ENCODE measurements around the gene TSR3.

The TSR3 gene

GRCh38 chr16:1377406-1378010 lies 25.8 kb upstream of the TSR3 start:
- no peak for DNase-seq (ENCODE audit: low spot score)

- DNase-seq (ENCODE audit: low spot score), result no peak
Measured at GRCh38 chr16:1375741-1376410, 24.2 kb upstream of the TSR3 start.

DNA sequence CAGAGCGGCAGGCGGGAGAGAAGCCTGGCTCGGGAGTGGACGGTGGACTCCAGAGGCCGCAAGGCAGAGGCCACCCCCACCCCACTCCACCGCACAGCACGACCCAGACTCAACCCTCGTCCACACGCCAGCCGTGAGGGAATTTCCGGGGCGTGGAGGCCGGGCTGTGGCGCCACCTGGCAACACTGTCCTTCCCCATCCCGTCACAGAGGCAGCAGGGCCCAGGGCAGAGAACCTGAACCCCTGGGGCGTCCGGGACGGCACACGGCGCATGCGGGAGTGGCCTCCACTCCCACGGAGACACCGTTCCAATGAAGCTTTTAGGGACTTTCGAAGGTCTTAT lies 23.6 kb upstream of the TSR3 start:
- no peak for DNase-seq (ENCODE audit: low spot score)

GRCh38 chr16:1374418-1375297 lies 23.0 kb upstream of the TSR3 start:
- DNase-seq (ENCODE audit: low spot score), result no peak

DNA sequence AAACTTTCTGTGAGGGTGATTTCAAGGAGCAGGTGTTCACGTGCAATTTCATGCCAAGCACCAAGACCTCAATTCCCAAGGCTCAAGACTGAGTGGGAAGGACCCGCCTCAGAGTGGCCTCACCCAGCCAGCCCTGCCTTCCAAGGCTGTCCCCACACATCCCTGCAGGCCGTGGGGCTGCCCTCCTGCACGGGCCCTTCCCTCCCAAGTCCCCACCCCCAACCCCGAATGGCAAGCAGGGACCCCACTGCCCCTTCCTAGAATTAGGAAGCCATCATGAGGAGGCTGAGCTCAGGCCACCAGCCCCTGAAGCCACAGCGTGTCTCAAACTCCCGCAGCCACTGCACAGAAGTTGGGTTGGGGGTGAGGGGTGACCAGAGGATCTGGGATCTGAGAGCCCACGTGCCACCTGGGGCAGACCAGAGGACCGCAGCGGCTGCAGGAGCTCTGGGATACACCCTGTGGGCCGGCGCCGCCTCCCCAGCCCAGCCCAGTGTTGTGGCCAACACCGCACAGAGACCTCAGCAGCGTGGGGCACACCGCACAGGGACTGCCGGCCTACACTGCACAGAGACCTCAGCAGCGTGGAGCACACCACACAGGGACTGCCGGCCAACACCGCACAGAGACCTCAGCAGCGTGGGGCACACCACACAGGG lies 20.7 kb upstream of the TSR3 start:
- DNase-seq (ENCODE audit: low spot score), result no peak

DNA sequence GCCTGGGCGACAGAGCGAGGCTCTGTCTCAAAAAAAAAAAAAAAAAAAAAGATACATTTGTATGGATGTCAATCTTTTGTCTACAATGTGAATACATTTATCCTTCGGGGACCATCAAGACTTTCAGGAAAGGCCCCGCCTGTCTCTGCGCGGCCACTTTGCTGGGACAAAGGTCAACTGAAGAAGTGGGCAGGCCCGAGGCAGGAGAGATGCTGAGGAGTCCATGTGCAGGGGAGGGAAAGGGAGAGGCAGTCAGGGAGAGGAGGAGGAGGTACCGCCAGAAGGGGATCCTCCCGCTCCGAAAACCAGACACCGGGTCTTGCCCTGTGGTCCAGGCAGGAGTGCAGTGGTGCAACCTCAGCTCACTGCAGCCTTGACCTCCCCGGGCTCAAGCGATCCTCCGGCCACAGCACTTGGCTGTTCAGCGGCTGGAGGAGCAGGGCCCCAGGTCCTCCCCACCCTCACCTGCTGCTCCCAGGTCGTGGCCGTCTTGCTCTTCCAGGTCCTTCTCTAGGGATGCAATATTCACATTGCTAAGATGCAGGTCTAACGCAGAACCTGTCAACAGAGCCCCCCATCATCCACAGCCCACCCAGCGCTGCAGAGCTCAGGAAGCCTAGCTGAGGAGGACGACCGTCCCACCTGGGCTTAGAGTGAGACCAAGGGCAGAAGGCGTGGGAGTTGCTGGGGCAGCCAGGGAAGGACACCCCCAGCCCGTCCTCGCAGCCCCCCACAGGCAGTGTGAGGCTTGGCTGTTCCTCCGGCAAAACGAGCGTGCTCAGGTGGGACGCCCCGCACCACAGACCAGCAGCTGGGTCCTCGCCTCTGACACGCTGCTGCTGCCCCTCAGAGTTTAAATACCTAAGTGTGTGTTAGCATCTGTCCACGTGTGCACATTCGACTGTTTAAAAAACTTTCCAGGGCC lies 19.6 kb upstream of the TSR3 start:
- DNase-seq (ENCODE audit: low spot score), result no peak

GRCh38 chr16:1367486-1368174 lies 16.0 kb upstream of the TSR3 start:
- no peak for DNase-seq (ENCODE audit: low spot score)

DNA sequence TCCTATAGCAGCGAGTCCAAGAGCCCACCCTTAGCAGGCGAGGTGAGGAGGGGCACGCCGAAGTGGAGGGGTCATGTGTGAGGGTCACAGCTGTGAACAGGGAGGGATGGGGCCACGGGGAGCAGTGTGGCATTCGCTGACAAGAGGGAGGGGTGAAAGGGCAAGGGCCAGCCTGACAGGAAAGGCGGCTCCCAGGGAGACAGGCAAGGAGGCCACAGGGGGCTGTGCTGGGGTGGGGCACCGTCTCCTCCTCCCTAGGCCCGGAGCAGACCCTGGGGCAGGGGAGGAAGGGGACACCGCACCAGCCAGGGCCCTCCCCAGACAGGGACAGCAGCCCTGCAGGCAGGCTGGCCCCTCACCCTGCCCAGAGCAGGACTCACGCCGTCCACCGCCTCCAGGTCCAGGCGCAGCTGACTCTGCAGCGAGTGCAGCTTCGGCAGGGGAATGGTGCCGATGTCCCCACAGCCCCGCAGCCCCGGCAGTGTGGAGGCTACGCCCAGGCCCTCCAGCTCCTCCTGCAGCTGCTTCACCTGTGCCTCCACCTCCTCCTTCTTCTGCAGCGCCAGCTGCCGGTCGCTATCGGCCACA lies 15.1 kb upstream of the TSR3 start:
- DNase-seq (ENCODE audit: low spot score), result no peak

DNA sequence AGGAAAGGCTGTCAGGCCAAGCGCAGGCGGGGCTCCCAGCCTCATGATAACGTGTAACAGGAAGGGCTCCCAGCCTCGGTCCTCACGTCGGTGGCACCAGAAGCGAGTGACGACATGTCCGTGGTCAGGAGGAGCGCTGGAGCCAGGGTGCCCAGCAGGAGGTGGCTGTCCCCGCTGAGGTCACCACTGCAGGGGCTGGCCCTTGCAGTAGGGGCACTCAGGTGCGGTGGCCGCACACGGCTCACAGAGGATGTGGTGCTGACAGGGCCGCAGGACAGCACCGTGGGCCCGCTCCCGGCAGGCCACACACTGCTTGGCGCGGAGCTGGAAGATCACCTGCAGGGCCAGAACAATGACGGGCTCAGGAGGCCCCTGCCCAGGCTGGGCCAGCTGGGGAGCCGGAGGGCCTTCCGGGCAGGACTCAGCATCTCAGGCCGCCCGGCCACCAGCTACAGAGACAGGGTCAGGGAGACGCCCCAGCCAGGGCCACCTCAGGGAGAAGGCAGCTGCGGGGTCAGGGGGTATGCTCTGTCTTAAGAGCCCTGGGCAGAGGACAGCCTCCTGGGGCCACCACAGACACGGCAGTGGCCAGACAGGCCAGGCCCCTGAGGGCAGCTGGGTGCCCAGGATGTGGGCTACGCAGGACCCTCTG lies 14.5 kb upstream of the TSR3 start:
- DNase-seq (ENCODE audit: low spot score), result no peak

DNA sequence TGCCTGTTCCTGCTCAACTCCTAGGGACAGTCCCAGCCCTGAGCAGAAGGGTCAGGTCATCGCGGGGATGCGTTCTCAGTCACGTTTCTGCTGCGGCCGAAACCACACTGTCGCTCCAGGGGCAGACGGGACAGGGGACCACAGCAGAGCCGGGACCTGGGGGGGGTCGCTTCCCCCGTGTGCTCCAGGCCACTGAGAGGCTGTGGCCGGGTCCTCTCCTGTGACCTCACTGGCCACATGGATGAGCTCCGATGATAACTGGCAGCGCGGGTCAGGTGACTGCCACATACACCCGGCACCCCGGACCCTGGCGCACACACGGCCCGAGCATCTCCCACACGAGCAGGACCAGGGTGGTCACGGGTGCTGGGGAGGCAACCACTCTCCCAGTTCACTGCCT lies 12.8 kb upstream of the TSR3 start:
- DNase-seq (ENCODE audit: low spot score), result no peak

DNA sequence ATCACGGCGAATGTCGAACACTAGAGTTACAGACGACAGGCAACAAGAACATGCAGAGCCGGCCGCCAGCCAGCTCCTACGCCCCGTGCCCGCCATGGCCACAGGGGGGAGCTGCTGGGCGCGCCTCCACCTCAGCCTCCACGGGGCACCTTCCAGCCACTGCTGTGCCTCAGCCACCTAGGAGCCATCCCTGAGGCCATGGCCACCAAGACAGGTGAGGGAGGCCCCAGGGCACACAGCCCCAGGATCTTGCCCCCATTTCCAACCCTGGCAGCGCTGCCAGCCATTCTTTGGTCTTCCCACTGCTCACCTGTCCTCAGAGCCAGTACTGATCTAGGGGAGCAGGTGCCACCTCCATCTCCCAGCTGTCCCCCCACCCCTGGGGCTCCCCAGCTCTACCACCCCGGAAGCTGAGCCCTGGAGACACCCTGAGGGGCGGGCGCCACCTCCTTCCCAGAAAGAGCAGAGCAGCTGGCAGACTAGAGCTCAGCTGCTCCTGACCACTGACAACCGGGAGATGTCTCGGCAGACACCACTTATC lies 11.9 kb upstream of the TSR3 start:
- DNase-seq (ENCODE audit: low spot score), result peak; percentile 65

DNA sequence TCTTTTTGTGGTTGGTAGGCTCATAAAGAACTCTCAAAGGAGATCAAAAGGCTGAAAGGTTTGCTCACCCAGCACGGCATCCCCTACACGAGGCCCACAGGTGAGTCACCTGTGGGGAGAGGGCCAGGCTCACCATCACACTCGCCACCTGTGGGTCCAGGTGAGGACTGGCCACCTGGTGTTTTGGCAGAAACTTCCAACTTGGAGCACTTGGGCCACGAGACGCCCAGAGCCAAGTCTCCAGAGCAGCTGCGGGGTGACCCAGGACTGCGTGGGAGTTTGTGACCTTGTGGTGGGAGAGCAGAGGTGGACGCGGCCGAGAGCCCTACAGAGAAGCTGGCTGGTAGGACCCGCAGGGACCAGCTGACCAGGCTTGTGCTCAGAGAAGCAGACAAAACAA lies 11.1 kb upstream of the TSR3 start:
- no peak for DNase-seq (ENCODE audit: low spot score)

DNA sequence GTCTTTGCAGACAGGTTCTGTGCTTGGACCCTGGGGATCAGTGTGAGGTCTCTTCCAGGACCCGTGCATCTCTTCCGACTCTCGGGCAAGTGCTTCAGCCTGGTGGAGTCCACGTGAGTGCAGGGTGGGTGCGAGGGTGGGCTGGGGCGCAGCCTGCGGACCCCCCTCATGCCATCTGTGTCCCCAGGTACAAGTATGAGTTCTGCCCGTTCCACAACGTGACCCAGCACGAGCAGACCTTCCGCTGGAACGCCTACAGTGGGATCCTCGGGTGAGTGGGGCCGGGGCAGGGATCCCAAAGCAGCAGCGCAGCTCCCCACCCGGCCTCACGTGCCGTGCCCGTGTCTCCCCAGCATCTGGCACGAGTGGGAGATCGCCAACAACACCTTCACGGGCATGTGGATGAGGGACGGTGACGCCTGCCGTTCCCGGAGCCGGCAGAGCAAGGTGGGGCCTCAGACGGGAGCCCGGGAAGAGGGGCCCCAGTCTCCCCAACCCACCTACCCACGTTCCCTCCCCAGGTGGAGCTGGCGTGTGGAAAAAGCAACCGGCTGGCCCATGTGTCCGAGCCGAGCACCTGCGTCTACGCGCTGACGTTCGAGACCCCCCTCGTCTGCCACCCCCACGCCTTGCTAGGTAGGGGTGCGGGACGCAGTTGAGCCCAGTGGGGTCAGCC lies 10.1 kb upstream of the TSR3 start:
- DNase-seq (ENCODE audit: low spot score), result no peak

DNA sequence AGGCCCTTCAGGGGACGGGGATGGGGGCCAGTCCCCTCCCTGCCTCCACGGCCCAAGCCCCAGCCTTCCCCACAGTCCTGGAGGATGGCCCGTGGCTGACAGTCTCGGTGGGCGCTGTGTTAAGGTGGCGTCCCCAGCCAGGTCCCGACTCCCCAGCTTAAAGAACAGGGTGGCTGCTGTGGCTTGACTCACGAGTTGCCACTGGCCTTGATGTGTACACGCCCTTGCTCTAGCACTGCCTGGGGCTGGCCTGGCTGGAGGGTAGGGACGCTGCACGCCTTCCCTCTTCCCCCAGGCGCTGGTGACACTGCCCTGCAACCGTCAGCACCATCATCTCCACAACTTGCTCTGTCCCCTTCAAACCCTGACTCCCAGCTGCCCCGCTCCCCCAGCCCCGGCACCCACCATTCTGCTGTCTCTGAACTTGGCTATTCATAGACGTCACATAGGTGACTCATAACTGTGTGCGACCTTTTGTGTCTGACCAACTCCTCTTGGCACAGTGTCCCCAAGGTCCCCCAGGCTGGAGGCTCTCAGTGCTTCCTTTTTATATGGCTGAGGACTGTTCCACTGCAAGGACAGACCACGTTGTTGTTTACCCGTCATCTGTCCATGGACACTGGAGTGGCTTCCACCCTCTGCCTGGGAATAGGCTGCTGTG lies 6.4 kb upstream of the TSR3 start:
- no peak for DNase-seq (ENCODE audit: low spot score)

DNA sequence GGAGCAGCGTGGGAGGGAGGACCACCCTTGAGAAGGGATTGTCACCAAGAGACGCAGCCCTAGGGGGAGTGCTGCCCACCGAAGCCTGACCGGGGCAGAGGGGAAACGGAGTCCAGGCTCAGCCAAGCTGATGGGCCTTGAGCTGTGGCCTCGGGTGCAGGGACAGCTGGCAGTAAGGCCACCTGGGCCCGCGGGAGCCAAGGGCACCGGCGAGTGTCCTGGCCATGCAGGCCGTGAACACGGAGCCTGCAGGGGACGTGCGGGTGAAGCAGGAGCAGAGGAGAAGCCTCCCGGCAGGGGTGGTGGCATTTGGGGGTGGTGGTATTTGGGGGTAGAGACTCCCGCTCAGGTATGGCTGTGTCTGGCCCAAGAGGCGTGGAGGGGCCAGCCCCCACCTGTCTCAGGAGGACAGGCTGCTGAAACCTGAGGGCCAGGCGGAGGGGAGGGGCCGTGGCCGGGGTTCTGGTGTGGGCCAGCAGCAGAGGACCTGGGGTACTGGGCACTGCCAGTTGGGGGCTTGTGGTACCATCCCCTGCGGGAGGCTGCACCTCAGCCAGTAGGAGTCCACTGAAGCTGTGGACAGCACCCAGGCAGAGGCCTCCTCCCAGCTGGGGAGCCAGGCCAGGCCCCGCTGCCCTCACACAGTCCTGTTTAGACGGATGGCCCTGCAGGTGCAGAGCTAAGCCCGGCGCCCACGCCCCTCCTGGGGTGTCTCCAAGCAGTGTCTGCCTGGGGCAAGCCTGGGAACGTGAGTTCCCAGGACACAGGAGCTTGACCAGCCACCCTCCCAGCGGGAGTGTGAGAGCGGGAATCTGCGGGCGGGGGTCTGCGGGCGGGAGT lies 4.6 kb upstream of the TSR3 start:
- no peak for DNase-seq (ENCODE audit: low spot score)

- no peak for DNase-seq (ENCODE audit: low spot score)
Measured at GRCh38 chr16:1355591-1355990, 3.9 kb upstream of the TSR3 start.

DNA sequence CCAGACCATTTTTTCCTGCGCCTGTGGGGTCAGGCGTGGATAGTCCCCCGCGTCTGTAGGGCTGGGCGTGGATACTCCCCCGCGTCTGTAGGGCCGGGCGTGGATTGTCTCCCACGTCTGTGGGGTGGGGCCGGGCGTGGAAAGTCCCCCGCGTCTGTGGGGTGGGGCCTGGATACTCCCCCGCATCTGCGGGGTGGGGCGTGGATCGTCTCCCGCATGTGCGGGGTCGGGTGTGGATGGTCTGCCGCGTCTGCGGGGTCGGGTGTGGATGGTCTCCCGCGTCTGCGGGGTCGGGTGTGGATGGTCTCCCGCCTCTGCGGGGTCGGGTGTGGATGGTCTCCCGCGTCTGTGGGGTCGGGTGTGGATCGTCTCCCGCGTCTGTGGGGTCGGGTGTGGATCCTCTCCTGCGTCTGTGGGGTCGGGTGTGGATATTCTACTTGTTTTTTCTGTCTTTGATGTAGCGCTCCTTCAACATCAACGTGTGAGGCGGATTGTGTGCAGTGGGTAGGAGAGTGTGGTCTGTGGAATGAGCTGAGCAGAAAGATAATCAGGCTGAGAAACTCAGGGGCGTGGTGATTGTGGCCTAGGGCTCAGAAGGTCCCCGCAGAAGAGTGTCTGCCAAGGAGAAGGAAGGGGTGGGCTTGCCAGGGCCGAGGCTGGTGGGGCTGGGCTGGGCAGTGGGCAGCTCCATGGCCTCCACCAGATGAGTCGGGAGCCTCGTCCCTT lies 3.3 kb upstream of the TSR3 start:
- DNase-seq (ENCODE audit: low spot score), result no peak
